Cardiac muscle cell (in vitro differentiated cells and primary cell): ENCODE measurements around the gene FBXO34. TPM values are rescaled to one million over a fixed set of nuclear protein-coding genes. Genes with fewer than 3 reads are reported as not detected.

Experiments used
- polyA plus RNA-seq: library from polyadenylated mRNA; unstranded; fragments of >200 nt; fragmentation: Nextera tagmentation; extraction: Ambion mirVana; gene quantifications from 2 replicates; pipeline ENCODE4 v1.2.1, GENCODE V29; 2016
- total RNA-seq: library from RNA; depleted of rRNA; stranded (reverse); fragments of >200 nt; gene quantifications from 2 replicates; pipeline ENCODE4 v1.2.3, GENCODE V29; 2016

Gene FBXO34
- total and polyA plus RNA-seq, 2 experiments from 2014 or later, result 19.2 to 21.1 TPM

Other genes starting within 250 kb of the FBXO34 start
- 4.9 and 5.4 TPM in 2 replicates for gene WDHD1, start 244.3 kb upstream of the FBXO34 start, total RNA-seq
- 7.4 and 8.4 TPM in 2 replicates for gene WDHD1, start 244.3 kb upstream of the FBXO34 start, polyA plus RNA-seq
- 6.0 and 8.5 TPM in 2 replicates for gene SOCS4, start 244.2 kb upstream of the FBXO34 start, total RNA-seq
- gene SOCS4, start 244.2 kb upstream of the FBXO34 start, polyA plus RNA-seq, result 6.5 and 8.4 TPM in 2 replicates
- 79.6 and 83.5 TPM in 2 replicates for gene MAPK1IP1L, start 219.8 kb upstream of the FBXO34 start, total RNA-seq
- 97.7 and 104 TPM in 2 replicates for gene MAPK1IP1L, start 219.8 kb upstream of the FBXO34 start, polyA plus RNA-seq
- gene LGALS3, start 142.2 kb upstream of the FBXO34 start, total RNA-seq, result 33.2 and 51.8 TPM in 2 replicates
- 55.3 and 60.3 TPM in 2 replicates for gene LGALS3, start 142.2 kb upstream of the FBXO34 start, polyA plus RNA-seq
- 3.4 and 37.4 TPM in 2 replicates for gene DLGAP5, start 79.8 kb upstream of the FBXO34 start, total RNA-seq
- 5.9 and 71.1 TPM in 2 replicates for gene DLGAP5, start 79.8 kb upstream of the FBXO34 start, polyA plus RNA-seq
- 8.0 and 11.7 TPM in 2 replicates for gene ATG14, start 140.4 kb downstream of the FBXO34 start, total RNA-seq
- gene ATG14, start 140.4 kb downstream of the FBXO34 start, polyA plus RNA-seq, result 2.5 and 3.7 TPM in 2 replicates
- not detected in 2 replicates for gene TBPL2, start 169.2 kb downstream of the FBXO34 start, total RNA-seq
- not detected in 2 replicates for gene TBPL2, start 169.2 kb downstream of the FBXO34 start, polyA plus RNA-seq